Measurements from ENCODE around the gene HIC2.
"Not testable (repeated sequence)": the region's sequence is repeated elsewhere in the genome, so short reads cannot be mapped to it uniquely, and the experiment has no call there.

DNA sequence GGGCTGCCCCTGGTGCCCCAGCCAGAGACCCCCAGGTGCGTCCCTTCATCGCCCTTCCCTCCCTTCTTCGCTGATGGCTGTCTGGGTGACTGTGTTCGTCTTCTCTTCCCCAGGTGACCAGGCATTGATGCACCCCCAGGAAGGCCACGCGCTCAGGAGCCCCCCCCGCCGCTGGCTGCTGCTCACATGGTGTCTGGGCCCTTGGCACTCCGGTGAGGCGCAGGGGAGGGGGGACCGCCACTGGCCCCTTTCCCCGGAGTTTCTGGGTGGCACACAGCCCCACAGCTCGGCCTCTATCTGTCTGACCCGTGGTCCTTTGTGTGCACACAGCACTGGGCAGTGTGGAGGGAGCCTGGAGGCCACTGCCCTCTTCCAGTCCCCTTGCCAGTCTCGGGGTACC lies 25.5 kb downstream of the HIC2 start:
- TF ChIP-seq, protein P1, sequence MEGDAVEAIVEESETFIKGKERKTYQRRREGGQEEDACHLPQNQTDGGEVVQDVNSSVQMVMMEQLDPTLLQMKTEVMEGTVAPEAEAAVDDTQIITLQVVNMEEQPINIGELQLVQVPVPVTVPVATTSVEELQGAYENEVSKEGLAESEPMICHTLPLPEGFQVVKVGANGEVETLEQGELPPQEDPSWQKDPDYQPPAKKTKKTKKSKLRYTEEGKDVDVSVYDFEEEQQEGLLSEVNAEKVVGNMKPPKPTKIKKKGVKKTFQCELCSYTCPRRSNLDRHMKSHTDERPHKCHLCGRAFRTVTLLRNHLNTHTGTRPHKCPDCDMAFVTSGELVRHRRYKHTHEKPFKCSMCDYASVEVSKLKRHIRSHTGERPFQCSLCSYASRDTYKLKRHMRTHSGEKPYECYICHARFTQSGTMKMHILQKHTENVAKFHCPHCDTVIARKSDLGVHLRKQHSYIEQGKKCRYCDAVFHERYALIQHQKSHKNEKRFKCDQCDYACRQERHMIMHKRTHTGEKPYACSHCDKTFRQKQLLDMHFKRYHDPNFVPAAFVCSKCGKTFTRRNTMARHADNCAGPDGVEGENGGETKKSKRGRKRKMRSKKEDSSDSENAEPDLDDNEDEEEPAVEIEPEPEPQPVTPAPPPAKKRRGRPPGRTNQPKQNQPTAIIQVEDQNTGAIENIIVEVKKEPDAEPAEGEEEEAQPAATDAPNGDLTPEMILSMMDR (IDR thresholded peaks at IDR 0.05; ENCODE audit: insufficient read depth, low read length, poor library complexity, severe bottlenecking) = not testable (repeated sequence)
- TF ChIP-seq EZH2phosphoT487 (conservative IDR thresholded peaks at IDR 0.05; ENCODE audit: low read length) = not testable (repeated sequence)

All from SU-DHL-6 (cell line).